Naive thymus-derived CD4-positive, alpha-beta T cell (primary cell): Measurements from ENCODE around the gene CADM1. TPM values are rescaled to one million over a fixed set of nuclear protein-coding genes. Genes with fewer than 3 reads are reported as not detected.

Experiments used
- ATAC-seq: fragments of 150-1000 bp; cut with Tn5 transposase; 2 replicates; pipeline ENCODE4 v1.10.0; 2021; ENCODE audit warnings: mild to moderate bottlenecking, moderate library complexity
- CTCF ChIA-PET: fragments of 350-600 bp; sonication (Branson Sonifier 250); formaldehyde crosslinking; loops from one replicate; lab custom pipeline; 2021; ENCODE audit warnings: antibody characterized with exemption; lab: Charles Lee
- POLR2A ChIA-PET: fragments of 350-600 bp; sonication (Branson Sonifier 250); formaldehyde crosslinking; loops from one replicate; lab custom pipeline; 2021; ENCODE audit warnings: antibody characterized with exemption, inconsistent platforms; lab: Charles Lee
- DNase-seq, 9 donors: peaks; one replicate each; pipeline versions ENCODE4 v3.0.0 to v3.0.0-alpha.2; 2020 to 2022; ENCODE audit warnings: mixed read lengths in 1 of 9
- H3K27ac ChIP-seq: one replicate; pipeline ENCODE4 v1.7.0; 2013; ENCODE audit warnings: mild to moderate bottlenecking, low read depth, low read length, moderate library complexity
- H3K27me3 ChIP-seq, 2 donors: one replicate each; pipeline ENCODE4 v1.7.0; 2013; ENCODE audit warnings: low read length in 2 of 2, mild to moderate bottlenecking in 2 of 2, moderate library complexity in 2 of 2; ENCODE audit not compliant: control insufficient read depth in 2 of 2, insufficient read depth in 2 of 2
- H3K36me3 ChIP-seq, 3 experiments: 1 replicate in 2 of 3; 2 replicates in 1 of 3; pipeline ENCODE4 v1.7.0; 2013; ENCODE audit warnings: low read length in 3 of 3, mild to moderate bottlenecking in 3 of 3, moderate library complexity in 1 of 3; ENCODE audit not compliant: insufficient read depth in 3 of 3, control insufficient read depth in 2 of 3
- H3K4me1 ChIP-seq, 2 donors: one replicate each; pipeline ENCODE4 v1.7.0; 2013; ENCODE audit warnings: low read length in 2 of 2, mild to moderate bottlenecking in 2 of 2, moderate library complexity in 1 of 2; ENCODE audit not compliant: control insufficient read depth in 2 of 2, insufficient read depth in 2 of 2
- H3K4me3 ChIP-seq: 2 replicates; pipeline ENCODE4 v1.7.0; 2013; ENCODE audit warnings: mild to moderate bottlenecking, low read length
- H3K9me3 ChIP-seq, 3 experiments: 1 replicate in 2 of 3; 2 replicates in 1 of 3; pipeline ENCODE4 v1.7.0; 2013; ENCODE audit warnings: low read length in 3 of 3; ENCODE audit not compliant: control insufficient read depth in 2 of 3
- H3K27ac Mint-ChIP-seq, 9 donors: one replicate each; pipeline ENCODE4 v1.8.0; 2020 to 2022; ENCODE audit warnings: mixed read lengths in 9 of 9, mild to moderate bottlenecking in 8 of 9, moderate library complexity in 5 of 9, inconsistent platforms in 2 of 9
- H3K27me3 Mint-ChIP-seq, 5 donors: one replicate each; pipeline ENCODE4 v1.8.0; 2021 to 2022; ENCODE audit warnings: mixed read lengths in 5 of 5, mild to moderate bottlenecking in 1 of 5
- H3K36me3 Mint-ChIP-seq, 5 donors: one replicate each; pipeline ENCODE4 v1.8.0; 2020 to 2022; ENCODE audit warnings: mixed read lengths in 5 of 5, mild to moderate bottlenecking in 3 of 5, inconsistent platforms in 1 of 5
- H3K4me1 Mint-ChIP-seq, 7 donors: one replicate each; pipeline ENCODE4 v1.8.0; 2020 to 2022; ENCODE audit warnings: mixed read lengths in 7 of 7, mild to moderate bottlenecking in 3 of 7, inconsistent platforms in 1 of 7
- H3K4me3 Mint-ChIP-seq, 10 donors: one replicate each; pipeline ENCODE4 v1.8.0; 2020 to 2022; ENCODE audit warnings: mild to moderate bottlenecking in 10 of 10, mixed read lengths in 10 of 10, moderate library complexity in 6 of 10, inconsistent platforms in 2 of 10
- H3K9me3 Mint-ChIP-seq, 11 donors: one replicate each; pipeline ENCODE4 v1.8.0; 2020 to 2022; ENCODE audit warnings: mixed read lengths in 11 of 11, mild to moderate bottlenecking in 4 of 11, inconsistent platforms in 1 of 11, moderate library complexity in 1 of 11
- intact Hi-C, 2 donors: fragments of 100-400 bp; cut with micrococcal nuclease; formaldehyde crosslinking; loops; one replicate each; pipeline ENCODE4 v1.15.1; 2023
- polyA plus RNA-seq, 2 donors: library from polyadenylated mRNA; unstranded; fragments of 300-500 nt; fragmentation: Illumina TruSeq; gene quantifications; one replicate each; pipeline ENCODE4 v1.2.3, GENCODE V29; 2021
- total RNA-seq, 6 experiments: library from RNA in 5 of 6; stranded (reverse) in 5 of 6; gene quantifications; 1 replicate in 5 of 6; 2 replicates in 1 of 6; pipeline ENCODE4 v1.2.3 and lab custom pipeline; 2021 to 2026

Gene CADM1
- total and polyA plus RNA-seq, 7 experiments from 2014 or later: 0.29 to 2.7 (median 0.69) TPM

GRCh38 chr11:115154355-115154736 lies 349.9 kb downstream of the CADM1 start:
- H3K27me3 ChIP-seq: no peaks in the 10 kb centered on the region
- peaks cover 0 to 4% (median 0%) of the 10 kb centered on the region in 3 experiments for H3K9me3 ChIP-seq
- Mint-ChIP-seq H3K4me1 (peaks cover 0 to 4% (median 0%) of the 10 kb centered on the region in 7 donors), H3K36me3 (no peaks in the 10 kb centered on the region), H3K27ac (no peak overlapping the region), H3K27me3 (peaks cover 0 to 7% (median 0%) of the 10 kb centered on the region in 5 donors), H3K4me3 (no peak overlapping the region), H3K9me3 (peaks cover 0 to 6% (median 0%) of the 10 kb centered on the region in 11 donors)
- POLR2A ChIA-PET: no interaction called here
- H3K27ac ChIP-seq: no peak overlapping the region
- DNase-seq (no peak), ATAC-seq (no peak)
- no peak overlapping the region for H3K4me3 ChIP-seq
- CTCF ChIA-PET: no interaction called here
- H3K36me3 ChIP-seq: no peaks in the 10 kb centered on the region
- intact Hi-C loops: no loop called here
- no peaks in the 10 kb centered on the region for H3K4me1 ChIP-seq

- Mint-ChIP-seq H3K4me1 (peaks cover 0 to 4% (median 0%) of the 10 kb centered on the region in 7 donors), H3K9me3 (peaks cover 0 to 6% (median 0%) of the 10 kb centered on the region in 11 donors)
Measured at GRCh38 chr11:115153731-115154354, 350.4 kb downstream of the CADM1 start.

GRCh38 chr11:115153135-115153534 lies 351.1 kb downstream of the CADM1 start:
- CTCF ChIA-PET: no interaction called here
- no peak overlapping the region for H3K4me3 Mint-ChIP-seq
- H3K36me3 Mint-ChIP-seq: no peaks in the 10 kb centered on the region
- POLR2A ChIA-PET: no interaction called here
- no peak overlapping the region for H3K27ac Mint-ChIP-seq
- Histone ChIP-seq H3K4me1 (no peaks in the 10 kb centered on the region), H3K27me3 (no peaks in the 10 kb centered on the region), H3K9me3 (peaks cover 0 to 4% (median 0%) of the 10 kb centered on the region in 3 experiments), H3K4me3 (no peak overlapping the region), H3K27ac (no peak overlapping the region), H3K36me3 (no peaks in the 10 kb centered on the region)
- H3K27me3 Mint-ChIP-seq: peaks cover 0 to 3% (median 0%) of the 10 kb centered on the region in 5 donors
- intact Hi-C loops: no loop called here
- ATAC-seq (no peak), DNase-seq (no peak)
- H3K4me1 Mint-ChIP-seq: peaks cover 0 to 4% (median 0%) of the 10 kb centered on the region in 7 donors
- peaks cover 0 to 6% (median 0%) of the 10 kb centered on the region in 11 donors for H3K9me3 Mint-ChIP-seq

More at GRCh38 chr11:115153731-115154354, 350.4 kb downstream of the CADM1 start:
- intact Hi-C loops: no loop called here
- CTCF ChIA-PET: no interaction called here
- POLR2A ChIA-PET: no interaction called here
- peaks cover 0 to 3% (median 0%) of the 10 kb centered on the region in 5 donors for H3K27me3 Mint-ChIP-seq
- Histone ChIP-seq H3K27me3 (no peaks in the 10 kb centered on the region), H3K4me1 (no peaks in the 10 kb centered on the region), H3K27ac (no peak overlapping the region), H3K36me3 (no peaks in the 10 kb centered on the region), H3K4me3 (no peak overlapping the region), H3K9me3 (peaks cover 0 to 4% (median 0%) of the 10 kb centered on the region in 3 experiments)
- no peak for ATAC-seq
- H3K27ac Mint-ChIP-seq: no peak overlapping the region
- no peaks in the 10 kb centered on the region for H3K36me3 Mint-ChIP-seq
- H3K4me3 Mint-ChIP-seq: no peak overlapping the region
- no peak for DNase-seq

- intact Hi-C loops: no loop called here
- H3K9me3 ChIP-seq: peaks cover 0 to 4% (median 0%) of the 10 kb centered on the region in 3 experiments
- Mint-ChIP-seq H3K27ac (no peak overlapping the region), H3K27me3 (peaks cover 0 to 6% (median 0%) of the 10 kb centered on the region in 5 donors), H3K4me1 (peaks cover 0 to 4% (median 0%) of the 10 kb centered on the region in 7 donors), H3K9me3 (peaks cover 0 to 6% (median 2%) of the 10 kb centered on the region in 11 donors), H3K36me3 (no peaks in the 10 kb centered on the region), H3K4me3 (no peak overlapping the region)
- H3K36me3 ChIP-seq: no peaks in the 10 kb centered on the region
- no peak for DNase-seq
- ATAC-seq: no peak
- H3K27ac ChIP-seq: no peak overlapping the region
- no peaks in the 10 kb centered on the region for H3K27me3 ChIP-seq
- H3K4me3 ChIP-seq: no peak overlapping the region
- POLR2A ChIA-PET: no interaction called here
- no peaks in the 10 kb centered on the region for H3K4me1 ChIP-seq
- CTCF ChIA-PET: no interaction called here
Measured at GRCh38 chr11:115151010-115151409, 353.2 kb downstream of the CADM1 start.

GRCh38 chr11:115148691-115149090 lies 355.5 kb downstream of the CADM1 start:
- H3K36me3 ChIP-seq: no peaks in the 10 kb centered on the region
- H3K9me3 ChIP-seq: peaks cover 0 to 4% (median 0%) of the 10 kb centered on the region in 3 experiments
- Mint-ChIP-seq H3K4me3 (no peak overlapping the region), H3K9me3 (peaks cover 0 to 6% (median 3%) of the 10 kb centered on the region in 11 donors), H3K36me3 (no peaks in the 10 kb centered on the region), H3K4me1 (peaks cover 0 to 4% (median 0%) of the 10 kb centered on the region in 7 donors), H3K27ac (no peak overlapping the region), H3K27me3 (peaks cover 0 to 24% (median 5%) of the 10 kb centered on the region in 5 donors)
- ATAC-seq: peak; percentile 12
- H3K27me3 ChIP-seq: no peaks in the 10 kb centered on the region
- no peak overlapping the region for H3K4me3 ChIP-seq
- H3K27ac ChIP-seq: no peak overlapping the region
- ChIA-PET CTCF (no interaction called here), POLR2A (no interaction called here)
- no peak for DNase-seq
- H3K4me1 ChIP-seq: no peaks in the 10 kb centered on the region
- intact Hi-C loops: no loop called here

- Histone ChIP-seq H3K9me3 (peaks cover 0 to 4% (median 0%) of the 10 kb centered on the region in 3 experiments), H3K4me1 (no peaks in the 10 kb centered on the region), H3K27ac (no peak overlapping the region), H3K36me3 (no peaks in the 10 kb centered on the region), H3K4me3 (no peak overlapping the region), H3K27me3 (no peaks in the 10 kb centered on the region)
- H3K27ac Mint-ChIP-seq: no peak overlapping the region
- peaks cover 0 to 4% (median 3%) of the 10 kb centered on the region in 11 donors for H3K9me3 Mint-ChIP-seq
- CTCF ChIA-PET: no interaction called here
- peaks cover 0 to 2% (median 0%) of the 10 kb centered on the region in 7 donors for H3K4me1 Mint-ChIP-seq
- intact Hi-C loops: no loop called here
- H3K27me3 Mint-ChIP-seq: peaks cover 0 to 29% (median 5%) of the 10 kb centered on the region in 5 donors
- POLR2A ChIA-PET: no interaction called here
- peak; percentile 8 for ATAC-seq
- no peak for DNase-seq
- no peak overlapping the region for H3K4me3 Mint-ChIP-seq
- no peaks in the 10 kb centered on the region for H3K36me3 Mint-ChIP-seq
Measured at GRCh38 chr11:115148101-115148500, 356.1 kb downstream of the CADM1 start.
